ENCODE measurements around the gene DENND1A. TPM values are rescaled to one million over a fixed set of nuclear protein-coding genes. Genes with fewer than 3 reads are reported as not detected.
"Not testable (repeated sequence)": the region's sequence is repeated elsewhere in the genome, so short reads cannot be mapped to it uniquely, and the experiment has no call there.

Gene DENND1A
- total and polyA plus RNA-seq, 4 experiments from 2014 or later, result 1.4 to 14.2 (median 9.9) TPM

GRCh38 chr9:123922431-123922830, 7.5 kb downstream of the DENND1A start:
- no peaks in the 10 kb centered on the region for H3K27me3 ChIP-seq (ENCODE audit: insufficient read depth, low read length)
- Mint-ChIP-seq H3K4me1 (peaks cover 7 to 24% (median 10%) of the 10 kb centered on the region in 4 donors), H3K27me3 (no peaks in the 10 kb centered on the region), H3K36me3 (peaks cover 0 to 10% of the 10 kb centered on the region in 2 donors), H3K4me3 (no peak overlapping the region), H3K27ac (no peak overlapping the region), H3K9me3 (no peaks in the 10 kb centered on the region)
- peaks cover 1% of the 10 kb centered on the region for H3K4me1 ChIP-seq (ENCODE audit: insufficient read depth, low read length)
- H3K9me3 ChIP-seq (ENCODE audit: control insufficient read depth in 1 of 2, low read length in 2 of 2), result no peaks in the 10 kb centered on the region
- ChIA-PET CTCF (ENCODE audit: partially characterized antibody) (no interaction called here), POLR2A (ENCODE audit: partially characterized antibody) (no interaction called here)
- intact Hi-C loops (cut with micrococcal nuclease), result no loop called here
- no peak overlapping the region for H3K4me3 ChIP-seq (ENCODE audit: low read length in 2 of 2)
- H3K27ac ChIP-seq (ENCODE audit: low read depth, low read length), result no peak overlapping the region
- no peaks in the 10 kb centered on the region for H3K36me3 ChIP-seq (ENCODE audit: insufficient read depth, low read length)
- no peak for DNase-seq

DNA sequence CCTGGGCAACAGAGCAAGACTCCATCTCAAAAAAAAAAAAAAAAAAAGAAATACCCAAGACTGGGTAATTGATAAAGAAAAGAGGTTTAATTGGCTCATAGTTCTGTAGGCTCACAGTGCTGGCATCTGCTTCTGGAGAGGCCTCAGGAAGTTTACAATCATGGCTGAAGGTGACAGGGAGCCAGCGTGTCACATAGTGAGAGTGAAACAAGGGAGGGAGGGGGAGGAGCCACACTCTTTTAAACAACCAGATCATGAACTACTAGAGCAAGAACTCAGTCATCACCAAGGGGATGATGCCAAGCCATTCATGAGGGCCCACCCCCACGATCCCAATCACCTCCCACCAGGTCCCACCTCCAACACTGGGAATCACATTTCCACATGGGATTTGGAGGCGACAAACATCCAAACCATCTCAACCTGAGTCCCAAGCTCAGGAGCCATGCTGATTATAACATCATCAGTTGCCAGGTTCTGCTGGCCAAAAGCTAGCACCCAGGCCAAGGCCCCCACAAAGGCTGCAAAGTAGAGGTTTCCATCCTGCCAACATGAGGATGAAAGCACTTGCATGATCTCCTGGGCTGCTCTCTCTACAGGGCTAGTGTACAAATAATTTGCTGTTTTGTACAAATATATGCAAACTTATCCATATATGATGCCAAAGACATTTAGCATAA, 15.3 kb downstream of the DENND1A start:
- no peak for DNase-seq
- H3K27me3 Mint-ChIP-seq, result no peaks in the 10 kb centered on the region
- peaks cover 0 to 4% (median 0%) of the 10 kb centered on the region in 8 donors for H3K9me3 Mint-ChIP-seq
- Histone ChIP-seq H3K9me3 (ENCODE audit: control insufficient read depth in 1 of 2, low read length in 2 of 2) (no peaks in the 10 kb centered on the region), H3K27me3 (ENCODE audit: insufficient read depth, low read length) (no peaks in the 10 kb centered on the region), H3K36me3 (ENCODE audit: insufficient read depth, low read length) (no peaks in the 10 kb centered on the region), H3K4me3 (ENCODE audit: low read length in 2 of 2) (no peak overlapping the region), H3K27ac (ENCODE audit: low read depth, low read length) (no peak overlapping the region), H3K4me1 (ENCODE audit: insufficient read depth, low read length) (no peaks in the 10 kb centered on the region)
- H3K4me3 Mint-ChIP-seq, result no peak overlapping the region
- POLR2A ChIA-PET (ENCODE audit: partially characterized antibody), result no interaction called here
- H3K4me1 Mint-ChIP-seq, result peaks cover 0 to 8% (median 2%) of the 10 kb centered on the region in 4 donors
- H3K27ac Mint-ChIP-seq, result no peak overlapping the region
- intact Hi-C loops (cut with micrococcal nuclease), result no loop called here
- peaks cover 9 to 14% of the 10 kb centered on the region in 2 donors for H3K36me3 Mint-ChIP-seq
- CTCF ChIA-PET (ENCODE audit: partially characterized antibody), result no interaction called here

DNA sequence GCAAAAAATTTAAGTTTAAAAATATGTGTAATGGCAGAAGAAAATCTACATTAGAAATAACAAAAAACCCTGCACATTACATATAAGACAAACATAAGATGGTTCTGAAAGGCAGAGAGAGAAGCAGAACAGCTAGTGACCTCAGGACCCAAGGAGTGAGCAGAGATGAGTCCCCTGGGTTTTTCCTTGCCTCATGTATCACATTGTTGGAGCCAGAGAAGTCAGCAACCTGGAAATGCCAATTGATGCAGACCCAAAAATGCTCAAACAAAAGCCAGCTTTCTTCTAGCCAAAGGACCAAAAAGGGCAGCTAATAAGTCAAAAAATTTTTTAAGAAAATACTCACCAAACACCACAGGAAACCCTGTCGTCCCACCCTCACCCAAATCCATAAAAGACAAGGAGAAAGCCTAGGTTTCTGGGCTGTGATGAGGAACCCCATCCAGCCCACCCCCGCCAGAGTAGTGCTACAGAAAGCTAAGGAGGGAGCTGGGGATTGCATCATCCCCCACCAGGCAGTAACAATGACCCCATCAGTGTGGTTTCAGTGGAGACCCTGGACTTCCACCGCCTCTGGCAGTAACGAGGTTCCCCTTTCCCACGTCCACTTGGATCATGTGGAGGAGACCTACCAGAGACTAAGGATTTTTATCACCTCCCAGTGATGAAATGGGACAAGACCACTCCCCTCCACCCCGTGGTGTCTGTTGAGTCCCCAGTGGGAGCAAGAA, 17.6 kb downstream of the DENND1A start:
- DNase-seq, result no peak
- ChIA-PET CTCF (ENCODE audit: partially characterized antibody) (no interaction called here), POLR2A (ENCODE audit: partially characterized antibody) (no interaction called here)
- Histone ChIP-seq H3K36me3 (ENCODE audit: insufficient read depth, low read length) (no peaks in the 10 kb centered on the region), H3K9me3 (ENCODE audit: control insufficient read depth in 1 of 2, low read length in 2 of 2) (no peaks in the 10 kb centered on the region), H3K4me1 (ENCODE audit: insufficient read depth, low read length) (no peaks in the 10 kb centered on the region), H3K27me3 (ENCODE audit: insufficient read depth, low read length) (no peaks in the 10 kb centered on the region), H3K4me3 (ENCODE audit: low read length in 2 of 2) (no peak overlapping the region), H3K27ac (ENCODE audit: low read depth, low read length) (no peak overlapping the region)
- no peaks in the 10 kb centered on the region for H3K27me3 Mint-ChIP-seq
- no peak overlapping the region for H3K4me3 Mint-ChIP-seq
- H3K9me3 Mint-ChIP-seq, result peaks cover 0 to 4% (median 0%) of the 10 kb centered on the region in 8 donors
- intact Hi-C loops (cut with micrococcal nuclease), result no loop called here
- H3K36me3 Mint-ChIP-seq, result peaks cover 11 to 14% of the 10 kb centered on the region in 2 donors
- H3K27ac Mint-ChIP-seq, result no peak overlapping the region
- H3K4me1 Mint-ChIP-seq, result peaks cover 0 to 5% (median 2%) of the 10 kb centered on the region in 4 donors

DNA sequence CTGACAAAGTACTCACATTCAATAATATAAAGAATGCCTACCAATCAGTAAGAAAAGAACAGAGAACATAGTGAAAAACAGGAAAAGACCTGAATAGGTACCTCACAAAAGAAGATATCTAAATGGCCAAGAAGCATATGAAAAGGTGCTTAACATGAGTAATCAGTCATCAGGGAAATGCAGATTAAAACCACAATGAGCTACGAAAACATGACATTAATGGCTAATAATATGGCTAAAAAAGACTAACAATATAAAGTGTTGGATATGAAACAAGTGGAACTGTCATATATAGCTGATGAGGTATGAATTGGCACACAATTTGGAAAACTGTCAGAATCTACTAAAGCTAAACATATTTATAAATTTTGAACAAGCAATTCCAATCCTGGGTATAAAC, 18.9 kb downstream of the DENND1A start:
- Histone ChIP-seq H3K4me3 (ENCODE audit: low read length in 2 of 2) (no peak overlapping the region), H3K27me3 (ENCODE audit: insufficient read depth, low read length) (no peaks in the 10 kb centered on the region), H3K36me3 (ENCODE audit: insufficient read depth, low read length) (no peaks in the 10 kb centered on the region), H3K4me1 (ENCODE audit: insufficient read depth, low read length) (no peaks in the 10 kb centered on the region), H3K27ac (ENCODE audit: low read depth, low read length) (no peak overlapping the region), H3K9me3 (ENCODE audit: control insufficient read depth in 1 of 2, low read length in 2 of 2) (no peaks in the 10 kb centered on the region)
- Mint-ChIP-seq H3K4me1 (peaks cover 0 to 5% (median 2%) of the 10 kb centered on the region in 4 donors), H3K36me3 (peaks cover 9 to 14% of the 10 kb centered on the region in 2 donors), H3K4me3 (no peak overlapping the region), H3K9me3 (peaks cover 0 to 4% (median 0%) of the 10 kb centered on the region in 8 donors), H3K27me3 (no peaks in the 10 kb centered on the region), H3K27ac (no peak overlapping the region)
- CTCF ChIA-PET (ENCODE audit: partially characterized antibody), result no interaction called here
- POLR2A ChIA-PET (ENCODE audit: partially characterized antibody), result no interaction called here
- DNase-seq, result no peak
- intact Hi-C loops (cut with micrococcal nuclease), result no loop called here

- H3K4me3 ChIP-seq (ENCODE audit: low read length in 2 of 2); H3K9me3 ChIP-seq (ENCODE audit: control insufficient read depth in 1 of 2, low read length in 2 of 2); intact Hi-C loops (cut with micrococcal nuclease); H3K27ac Mint-ChIP-seq; H3K36me3 ChIP-seq (ENCODE audit: insufficient read depth, low read length); POLR2A ChIA-PET (ENCODE audit: partially characterized antibody); H3K4me1 ChIP-seq (ENCODE audit: insufficient read depth, low read length); H3K27ac ChIP-seq (ENCODE audit: low read depth, low read length); H3K4me3 Mint-ChIP-seq; DNase-seq; H3K27me3 Mint-ChIP-seq; H3K27me3 ChIP-seq (ENCODE audit: insufficient read depth, low read length); CTCF ChIA-PET (ENCODE audit: partially characterized antibody); H3K4me1 Mint-ChIP-seq: not testable (repeated sequence)
- H3K9me3 Mint-ChIP-seq, result peaks cover 0 to 11% (median 1%) of the 10 kb centered on the region in 8 donors
- peaks cover 9 to 18% of the 10 kb centered on the region in 2 donors for H3K36me3 Mint-ChIP-seq
These were observed 20.7 kb downstream of the DENND1A start for GRCh38 chr9:123909192-123909591.

DNA sequence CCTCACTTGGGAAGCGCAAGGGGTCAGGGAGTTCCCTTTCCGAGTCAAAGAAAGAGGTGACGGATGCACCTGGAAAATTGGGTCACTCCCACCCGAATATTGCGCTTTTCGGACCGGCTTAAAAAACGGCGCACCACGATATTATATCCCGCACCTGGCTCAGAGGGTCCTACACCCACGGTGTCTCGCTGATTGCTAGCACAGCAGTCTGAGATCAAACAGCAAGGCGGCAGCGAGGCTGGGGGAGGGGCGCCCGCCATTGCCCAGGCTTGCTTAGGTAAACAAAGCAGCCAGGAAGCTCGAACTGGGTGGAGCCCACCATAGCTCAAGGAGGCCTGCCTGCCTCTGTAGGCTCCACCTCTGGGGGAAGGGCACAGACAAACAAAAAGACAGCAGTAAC, 26.4 kb downstream of the DENND1A start:
- DNase-seq; H3K4me3 ChIP-seq (ENCODE audit: low read length in 2 of 2); H3K9me3 ChIP-seq (ENCODE audit: control insufficient read depth in 1 of 2, low read length in 2 of 2); H3K4me1 ChIP-seq (ENCODE audit: insufficient read depth, low read length); H3K36me3 ChIP-seq (ENCODE audit: insufficient read depth, low read length); CTCF ChIA-PET (ENCODE audit: partially characterized antibody); H3K27ac ChIP-seq (ENCODE audit: low read depth, low read length); H3K27me3 ChIP-seq (ENCODE audit: insufficient read depth, low read length); intact Hi-C loops (cut with micrococcal nuclease); H3K4me3 Mint-ChIP-seq; H3K27me3 Mint-ChIP-seq; H3K27ac Mint-ChIP-seq; POLR2A ChIA-PET (ENCODE audit: partially characterized antibody): not testable (repeated sequence)
- H3K36me3 Mint-ChIP-seq, result peaks cover 11 to 27% of the 10 kb centered on the region in 2 donors
- peaks cover 0 to 12% (median 5%) of the 10 kb centered on the region in 4 donors for H3K4me1 Mint-ChIP-seq
- peaks cover 0 to 21% (median 8%) of the 10 kb centered on the region in 8 donors for H3K9me3 Mint-ChIP-seq

DNA sequence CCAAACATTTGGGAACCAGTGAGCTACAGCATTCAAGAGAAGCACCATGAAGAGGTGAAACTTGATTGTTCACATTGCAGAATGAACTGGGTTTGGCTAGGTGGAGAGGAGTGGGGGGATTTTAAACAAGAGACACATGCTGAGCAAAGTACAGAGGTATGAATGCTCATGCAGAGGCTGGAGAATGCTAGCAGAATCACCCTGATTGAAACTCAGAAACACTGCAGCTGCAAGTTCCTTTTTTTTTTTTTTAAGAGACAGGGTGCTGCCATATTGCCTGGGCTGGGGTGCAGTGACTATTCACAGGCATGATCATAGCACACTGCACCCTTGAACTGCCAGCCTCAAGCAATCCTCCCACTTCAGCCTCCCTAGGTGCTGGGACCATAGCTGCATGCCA, 35.1 kb downstream of the DENND1A start:
- H3K9me3 ChIP-seq (ENCODE audit: control insufficient read depth in 1 of 2, low read length in 2 of 2), result no peaks in the 10 kb centered on the region
- Mint-ChIP-seq H3K4me1 (peaks cover 3 to 14% (median 8%) of the 10 kb centered on the region in 4 donors), H3K4me3 (no peak overlapping the region), H3K27me3 (no peaks in the 10 kb centered on the region), H3K9me3 (no peaks in the 10 kb centered on the region), H3K36me3 (peaks cover 1 to 8% of the 10 kb centered on the region in 2 donors), H3K27ac (no peak overlapping the region)
- H3K27ac ChIP-seq (ENCODE audit: low read depth, low read length), result no peak overlapping the region
- no peaks in the 10 kb centered on the region for H3K36me3 ChIP-seq (ENCODE audit: insufficient read depth, low read length)
- POLR2A ChIA-PET (ENCODE audit: partially characterized antibody), result no interaction called here
- CTCF ChIA-PET (ENCODE audit: partially characterized antibody), result no interaction called here
- no peaks in the 10 kb centered on the region for H3K27me3 ChIP-seq (ENCODE audit: insufficient read depth, low read length)
- DNase-seq, result no peak
- H3K4me1 ChIP-seq (ENCODE audit: insufficient read depth, low read length), result no peaks in the 10 kb centered on the region
- H3K4me3 ChIP-seq (ENCODE audit: low read length in 2 of 2), result no peak overlapping the region
- intact Hi-C loops (cut with micrococcal nuclease), result no loop called here
